Heart left ventricle (tissue), 16 donors: ENCODE results near the gene CACNA2D1. TPM values are rescaled to one million over a fixed set of nuclear protein-coding genes. Genes with fewer than 3 reads are reported as not detected.

Source experiments
- ATAC-seq, 4 donors: fragments of 200-7000 bp; cut with Tn5 transposase; one replicate each; pipeline ENCODE4 v1.9.1; 2020 to 2022; ENCODE audit warnings: moderate library complexity in 4 of 4, mild to moderate bottlenecking in 3 of 4, moderate number of reproducible peaks in 1 of 4
- DNase-seq, 5 donors: peaks; one replicate each; pipeline ENCODE4 v3.0.0-alpha.2; 2020
- H3K27ac ChIP-seq, 12 donors: fragments of 200-600 bp; sonication (generic) in 4 of 12; one replicate each; pipeline versions ENCODE4 v1.5.0 to v1.8.0; 2016 to 2022; ENCODE audit warnings: mild to moderate bottlenecking in 2 of 12
- H3K27me3 ChIP-seq, 9 donors: fragments of 200-600 bp; sonication (generic) in 2 of 9; one replicate each; pipeline versions ENCODE4 v1.5.1 to v1.8.0; 2016 to 2022; ENCODE audit warnings: mild to moderate bottlenecking in 3 of 9
- H3K36me3 ChIP-seq, 9 donors: fragments of 200-600 bp; sonication (generic) in 2 of 9; one replicate each; pipeline versions ENCODE4 v1.5.0 to v1.8.0; 2018 to 2022; ENCODE audit warnings: mild to moderate bottlenecking in 2 of 9
- H3K4me1 ChIP-seq, 12 donors: fragments of 200-600 bp; sonication (generic) in 4 of 12; one replicate each; pipeline versions ENCODE4 v1.5.0 to v1.8.0; 2016 to 2022; ENCODE audit warnings: mild to moderate bottlenecking in 3 of 12
- H3K4me3 ChIP-seq, 12 donors: fragments of 200-600 bp; sonication (generic) in 4 of 12; one replicate each; pipeline versions ENCODE4 v1.5.0 to v1.8.0; 2017 to 2022; ENCODE audit warnings: mild to moderate bottlenecking in 9 of 12, moderate library complexity in 4 of 12
- H3K9me3 ChIP-seq, 12 donors: fragments of 200-600 bp; sonication (generic) in 4 of 12; one replicate each; pipeline versions ENCODE4 v1.5.0 to v1.8.0; 2016 to 2022; ENCODE audit warnings: mild to moderate bottlenecking in 1 of 12
- CTCF ChIP-seq, 12 donors: fragments of 200-600 bp; sonication (generic) in 4 of 12; IDR thresholded peaks; one replicate each; pipeline versions ENCODE4 v1.5.0 to v1.8.0; 2018 to 2022; ENCODE audit warnings: antibody characterized with exemption in 12 of 12, mild to moderate bottlenecking in 5 of 12
- POLR2A ChIP-seq, 2 donors: fragments of 450-650 bp; IDR thresholded peaks; one replicate each; pipeline ENCODE4 v1.6.1; 2017; ENCODE audit warnings: antibody characterized with exemption in 2 of 2, mild to moderate bottlenecking in 2 of 2, moderate library complexity in 2 of 2
- WGBS, 4 donors: extraction: QIAGEN DNeasy Blood & Tissue Kit in 2 of 4; methylation state at CpG; one replicate each; pipeline versions ENCODE4 v1.1.5 to v1.1.7; 2013 to 2018; 5-methylcytosine and 5-hydroxymethylcytosine counted together
- intact Hi-C, 10 donors: fragments of 100-400 bp; cut with DNase I; formaldehyde crosslinking; loops; one replicate each; pipeline versions ENCODE4 v1.11.1 to v1.14.2; 2022
- polyA plus RNA-seq, 2 donors: library from polyadenylated mRNA; stranded (reverse); fragments of 200-250 nt; gene quantifications; one replicate each; pipeline ENCODE4 v1.2.3, GENCODE V29; 2013
- total RNA-seq, 9 donors: library from RNA; depleted of rRNA in 2 of 9; stranded (reverse); fragments of >200 nt in 2 of 9; fragmentation: NEBNext Ultra II Directional in 3 of 9; extraction: Animal tissue kit (Norgen Biotek cat#: 25700) in 3 of 9; gene quantifications; one replicate each; pipeline versions ENCODE4 v1.1.0 to v1.2.4, GENCODE V29; 2016 to 2023
- donor health status: ischemic (EF 13 %, LVEDD 7.1; RV severe dilation, severe dysfunction).
- donor health status: healthy with polysubstance abuse.
- donor health status: DM: no; HTN: yes; CAD: no.
- donor health status: DM: no; HTN: no; CAD: no.
- donor health status: ischemic (EF 25% LVEDD 6.9; RV normal size, moderate dysfunction).
- donor health status: ischemic (EF 25% LVEDD 5.7; RV mildly dilated, moderate dysfunction).
- donor health status: healthy.
- donor health status: DM: yes; HTN: yes; CAD: no.
- donor health status: ischemic (EF 35%, LVEDD 5.7; RV mildly dilated, moderate dysfunction).
- donor health status: nonischemic (EF 11% LVEDD 7.7; RV severe dilation, severe dysfunction).
- donor health status: DM: yes; HTN: yes; CAD: no.
- donor health status: PGD.
- donor health status: ischemic (EF 29% LVEDD 5.4; RV normal size, mild dysfunction).
- donor health status: nonischemic (EF 23%, LVEDD 6.1; RV moderate dilation, normal function).

Gene CACNA2D1
- total and polyA plus RNA-seq, 11 donors: 13.5 to 122 (median 55.5) TPM

GRCh38 chr7:82396343-82396742 is 47.2 kb downstream of the CACNA2D1 start:
- Histone ChIP-seq H3K4me1 (peaks cover 0 to 32% (median 3%) of the 10 kb centered on the region in 12 donors), H3K27ac (no peak overlapping the region), H3K36me3 (no peaks in the 10 kb centered on the region), H3K27me3 (no peaks in the 10 kb centered on the region), H3K9me3 (no peaks in the 10 kb centered on the region), H3K4me3 (no peak overlapping the region)
- intact Hi-C loops: no loop called here
- TF ChIP-seq POLR2A (IDR thresholded peaks at IDR 0.05) (no peak), CTCF (IDR thresholded peaks at IDR 0.05) (no peak)
- WGBS, 4 donors: 72 to 82% (median 77%) methylated on average over 1 of the region's 1 CpG
- ATAC-seq: no peak
- no peak for DNase-seq

- peak in 3 of 4 donors; percentile 55 to 69 (median 69) for ATAC-seq
- H3K27ac ChIP-seq: no peak overlapping the region
- WGBS, 4 donors: 72 to 86% (median 80%) methylated on average over 4 of the region's 4 CpGs
These were observed 48.4 kb downstream of the CACNA2D1 start for GRCh38 chr7:82395147-82395546.

GRCh38 chr7:82393840-82394220 is 49.7 kb downstream of the CACNA2D1 start:
- DNase-seq (no peak), ATAC-seq (no peak)
- no peaks in the 10 kb centered on the region for H3K9me3 ChIP-seq
- intact Hi-C loops: no loop called here
- TF ChIP-seq POLR2A (IDR thresholded peaks at IDR 0.05) (no peak), CTCF (IDR thresholded peaks at IDR 0.05) (no peak)
- peaks cover 0 to 47% (median 16%) of the 10 kb centered on the region in 12 donors for H3K4me1 ChIP-seq
- no peak overlapping the region for H3K27ac ChIP-seq
- no peak overlapping the region for H3K4me3 ChIP-seq
- no peaks in the 10 kb centered on the region for H3K27me3 ChIP-seq
- H3K36me3 ChIP-seq: no peaks in the 10 kb centered on the region
- WGBS, 4 donors: 83 to 93% (median 91%) methylated on average over 2 of the region's 2 CpGs

More at GRCh38 chr7:82395147-82395546, 48.4 kb downstream of the CACNA2D1 start:
- Histone ChIP-seq H3K4me1 (peaks cover 0 to 34% (median 6%) of the 10 kb centered on the region in 12 donors), H3K4me3 (no peak overlapping the region), H3K9me3 (no peaks in the 10 kb centered on the region), H3K27me3 (no peaks in the 10 kb centered on the region), H3K36me3 (no peaks in the 10 kb centered on the region)
- TF ChIP-seq CTCF (IDR thresholded peaks at IDR 0.05) (no peak), POLR2A (IDR thresholded peaks at IDR 0.05) (no peak)
- no peak for DNase-seq
- intact Hi-C loops: no loop called here

GRCh38 chr7:82393076-82393839 is 50.3 kb downstream of the CACNA2D1 start:
- whole genome bisulfite sequencing, 4 donors: 83 to 90% (median 84%) methylated on average over 4 of the region's 4 CpGs
- Histone ChIP-seq H3K9me3 (no peaks in the 10 kb centered on the region), H3K27ac (no peak overlapping the region), H3K27me3 (no peaks in the 10 kb centered on the region), H3K36me3 (no peaks in the 10 kb centered on the region), H3K4me1 (peaks cover 0 to 49% (median 19%) of the 10 kb centered on the region in 12 donors), H3K4me3 (no peak overlapping the region)
- DNase-seq (no peak), ATAC-seq (no peak)
- intact Hi-C loops: no loop called here
- TF ChIP-seq POLR2A (IDR thresholded peaks at IDR 0.05): no peak
- TF ChIP-seq CTCF (IDR thresholded peaks at IDR 0.05): no peak
